ENCODE results near the gene TFEC. TPM values are rescaled to one million over a fixed set of nuclear protein-coding genes. Genes with fewer than 3 reads are reported as not detected.
"Not testable (repeated sequence)": the region's sequence is repeated elsewhere in the genome, so short reads cannot be mapped to it uniquely, and the experiment has no call there.

TFEC gene
- total RNA-seq, 4 donors from 2014 or later: 1.4 to 5.0 (median 2.5) TPM

DNA sequence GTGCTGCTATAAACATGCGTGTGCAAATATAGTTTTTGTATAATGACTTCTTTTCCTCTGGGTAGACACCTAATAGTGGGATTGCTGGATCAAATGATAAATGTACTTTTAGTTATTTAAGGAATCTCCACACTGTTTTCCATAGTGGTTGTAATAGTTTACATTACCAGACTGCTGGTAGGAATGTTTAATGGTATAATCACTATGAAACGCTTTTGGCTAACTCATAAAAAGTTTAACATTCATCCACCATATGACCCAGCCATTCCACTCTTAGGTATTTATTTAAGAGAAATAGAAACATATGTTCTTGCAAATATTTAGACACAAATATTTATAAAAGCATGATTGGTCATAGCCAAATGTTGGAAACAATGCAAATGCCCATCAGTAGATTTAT lies 32.1 kb upstream of the TFEC start:
- no peak overlapping the region for H3K4me3 ChIP-seq (replicated peaks in 1 of 3)
- no peaks in the 10 kb centered on the region for H3K9me3 ChIP-seq
- no peak overlapping the region for H3K27ac ChIP-seq
- DNase-seq: no peak
- no peaks in the 10 kb centered on the region for H3K36me3 ChIP-seq
- H3K27me3 ChIP-seq: no peaks in the 10 kb centered on the region
- intact Hi-C loops (cut with DNase I): no loop called here
- 91 to 94% methylated on average over 2 of the region's 2 CpGs for WGBS, 2 donors
- no peaks in the 10 kb centered on the region for H3K4me1 ChIP-seq
- no peak for TF ChIP-seq POLR2A (IDR thresholded peaks at IDR 0.05)
- TF ChIP-seq, protein P1, sequence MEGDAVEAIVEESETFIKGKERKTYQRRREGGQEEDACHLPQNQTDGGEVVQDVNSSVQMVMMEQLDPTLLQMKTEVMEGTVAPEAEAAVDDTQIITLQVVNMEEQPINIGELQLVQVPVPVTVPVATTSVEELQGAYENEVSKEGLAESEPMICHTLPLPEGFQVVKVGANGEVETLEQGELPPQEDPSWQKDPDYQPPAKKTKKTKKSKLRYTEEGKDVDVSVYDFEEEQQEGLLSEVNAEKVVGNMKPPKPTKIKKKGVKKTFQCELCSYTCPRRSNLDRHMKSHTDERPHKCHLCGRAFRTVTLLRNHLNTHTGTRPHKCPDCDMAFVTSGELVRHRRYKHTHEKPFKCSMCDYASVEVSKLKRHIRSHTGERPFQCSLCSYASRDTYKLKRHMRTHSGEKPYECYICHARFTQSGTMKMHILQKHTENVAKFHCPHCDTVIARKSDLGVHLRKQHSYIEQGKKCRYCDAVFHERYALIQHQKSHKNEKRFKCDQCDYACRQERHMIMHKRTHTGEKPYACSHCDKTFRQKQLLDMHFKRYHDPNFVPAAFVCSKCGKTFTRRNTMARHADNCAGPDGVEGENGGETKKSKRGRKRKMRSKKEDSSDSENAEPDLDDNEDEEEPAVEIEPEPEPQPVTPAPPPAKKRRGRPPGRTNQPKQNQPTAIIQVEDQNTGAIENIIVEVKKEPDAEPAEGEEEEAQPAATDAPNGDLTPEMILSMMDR (IDR thresholded peaks at IDR 0.05): no peak

DNA sequence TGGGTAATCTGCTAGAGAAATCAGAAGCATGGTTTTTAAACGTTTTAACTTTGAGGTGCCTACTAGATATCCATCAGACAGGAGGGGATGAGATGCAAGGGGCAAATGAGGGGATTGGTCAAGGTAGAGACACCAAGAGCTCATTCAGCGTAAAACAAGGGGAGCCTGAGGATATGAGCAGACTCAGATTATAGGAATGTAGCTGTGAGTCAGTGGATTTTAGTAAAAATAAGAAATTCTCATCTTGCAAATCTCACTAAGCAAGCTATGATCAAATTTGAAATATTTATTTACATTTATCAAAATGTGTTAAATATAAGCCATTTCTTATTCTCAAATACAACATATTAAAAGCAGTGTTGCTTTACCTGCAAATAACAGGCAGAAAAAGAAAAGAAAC lies 21.4 kb upstream of the TFEC start:
- WGBS, 2 donors: 56 to 63% methylated on average over 2 of the region's 2 CpGs
- Histone ChIP-seq H3K27me3 (no peaks in the 10 kb centered on the region), H3K9me3 (no peaks in the 10 kb centered on the region), H3K4me1 (no peaks in the 10 kb centered on the region), H3K27ac (no peak overlapping the region), H3K36me3 (no peaks in the 10 kb centered on the region), H3K4me3 (replicated peaks in 1 of 3) (no peak overlapping the region)
- DNase-seq: no peak
- TF ChIP-seq, protein P1 (IDR thresholded peaks at IDR 0.05): no peak
- no peak for TF ChIP-seq POLR2A (IDR thresholded peaks at IDR 0.05)
- intact Hi-C loops (cut with DNase I): no loop called here

DNA sequence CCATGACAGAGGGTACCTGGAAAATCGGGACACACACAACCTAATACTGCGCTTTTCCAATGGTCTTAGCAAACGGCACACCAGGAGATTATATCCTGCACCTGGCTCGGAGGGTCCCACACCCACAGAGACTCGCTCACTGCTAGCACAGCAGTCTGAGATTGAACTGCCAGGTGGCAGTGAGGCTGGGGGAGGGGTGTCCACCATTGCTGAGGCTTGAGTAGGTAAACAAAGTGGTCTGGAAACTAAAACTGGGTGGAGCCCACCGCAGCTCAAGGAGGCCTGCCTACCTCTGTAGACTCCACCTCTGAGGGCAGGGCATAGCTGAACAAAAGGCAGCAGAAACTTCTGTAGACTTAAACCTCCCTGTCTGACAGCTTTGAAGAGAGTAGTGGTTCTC lies 16.7 kb upstream of the TFEC start:
- H3K27ac ChIP-seq; H3K36me3 ChIP-seq; H3K4me3 ChIP-seq (replicated peaks in 1 of 3); H3K27me3 ChIP-seq; intact Hi-C loops (cut with DNase I); DNase-seq; H3K4me1 ChIP-seq; H3K9me3 ChIP-seq: not testable (repeated sequence)
- 97 to 98% methylated on average over 6 of the region's 6 CpGs for WGBS, 2 donors

DNA sequence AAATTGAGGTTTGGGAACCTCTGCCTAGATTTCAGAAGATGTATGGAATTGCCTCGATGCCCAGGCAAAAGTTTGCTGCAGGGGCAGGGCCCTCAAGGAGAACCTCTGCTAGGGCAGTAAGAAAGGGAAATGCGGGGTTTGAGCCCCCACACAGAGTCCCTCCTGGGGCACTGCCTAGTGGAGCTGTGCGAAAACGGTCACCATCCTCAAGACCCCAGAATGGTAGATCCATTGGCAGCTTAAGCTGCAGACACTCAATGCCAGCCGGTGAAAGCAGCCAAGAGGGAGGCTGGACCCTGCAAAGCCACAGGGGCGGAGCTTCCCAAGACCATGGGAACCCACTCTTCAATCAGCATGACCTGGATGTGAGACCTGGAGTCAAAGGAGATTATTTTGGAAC lies 15.0 kb upstream of the TFEC start:
- H3K4me3 ChIP-seq (replicated peaks in 1 of 3): no peak overlapping the region
- 92 to 94% methylated on average over 6 of the region's 6 CpGs for WGBS, 2 donors
- TF ChIP-seq, protein P1 (IDR thresholded peaks at IDR 0.05): no peak
- TF ChIP-seq POLR2A (IDR thresholded peaks at IDR 0.05): no peak

DNA sequence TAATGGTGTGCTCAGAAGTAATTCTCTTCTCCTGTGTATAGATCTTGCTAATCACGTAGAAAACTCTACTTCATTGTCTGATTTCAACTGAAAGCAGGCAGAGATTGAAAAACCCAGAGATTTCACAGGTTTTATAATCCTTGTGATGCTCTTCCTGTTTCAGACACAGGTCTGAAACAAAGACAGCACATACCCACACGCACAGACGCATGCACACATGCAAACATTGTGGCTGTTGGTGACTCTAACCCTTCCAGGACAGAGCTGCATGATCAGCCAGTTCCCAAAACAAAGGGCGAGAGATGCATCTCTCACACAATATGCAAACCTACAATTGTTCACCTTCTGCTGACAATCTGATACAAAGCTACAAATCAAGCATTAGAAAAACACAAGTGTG lies 11.1 kb upstream of the TFEC start:
- 83% methylated on average over 4 of the region's 4 CpGs for WGBS, 2 donors
- no peak overlapping the region for H3K27ac ChIP-seq
- H3K27me3 ChIP-seq: no peaks in the 10 kb centered on the region
- no peak overlapping the region for H3K4me3 ChIP-seq (replicated peaks in 1 of 3)
- H3K9me3 ChIP-seq: no peaks in the 10 kb centered on the region
- no peak for DNase-seq
- no peaks in the 10 kb centered on the region for H3K36me3 ChIP-seq
- intact Hi-C loops (cut with DNase I): no loop called here
- no peaks in the 10 kb centered on the region for H3K4me1 ChIP-seq
- TF ChIP-seq POLR2A (IDR thresholded peaks at IDR 0.05): no peak
- TF ChIP-seq, protein P1 (IDR thresholded peaks at IDR 0.05): no peak

More for the DNA sequence above, 15.0 kb upstream of the TFEC start:
- Histone ChIP-seq H3K36me3 (no peaks in the 10 kb centered on the region), H3K9me3 (no peaks in the 10 kb centered on the region), H3K27me3 (no peaks in the 10 kb centered on the region), H3K27ac (no peak overlapping the region), H3K4me1 (no peaks in the 10 kb centered on the region)
- DNase-seq: no peak
- intact Hi-C loops (cut with DNase I): no loop called here

DNA sequence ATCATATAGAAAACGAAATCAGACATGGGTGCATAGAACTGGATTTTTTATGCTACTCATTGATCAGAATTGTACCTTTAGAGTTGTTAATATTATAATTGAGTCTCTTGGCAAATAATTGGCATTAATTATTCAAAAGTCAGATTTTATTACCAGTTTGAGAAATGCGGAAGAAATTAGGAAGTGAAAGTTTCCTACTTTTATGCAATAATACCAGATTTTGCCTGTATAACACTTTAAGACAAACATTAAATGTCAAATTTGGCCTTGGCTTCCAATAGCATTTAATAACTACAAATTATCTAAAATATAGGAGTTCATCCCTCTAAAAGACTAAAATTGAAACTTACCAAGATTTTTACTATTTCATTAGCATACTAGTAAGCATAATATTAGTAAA lies 6.8 kb upstream of the TFEC start:
- TF ChIP-seq, protein P1 (IDR thresholded peaks at IDR 0.05): no peak
- no peak for TF ChIP-seq POLR2A (IDR thresholded peaks at IDR 0.05)
- Histone ChIP-seq H3K9me3 (no peaks in the 10 kb centered on the region), H3K27me3 (no peaks in the 10 kb centered on the region), H3K36me3 (no peaks in the 10 kb centered on the region), H3K27ac (no peak overlapping the region), H3K4me1 (no peaks in the 10 kb centered on the region), H3K4me3 (replicated peaks in 1 of 3) (no peak overlapping the region)
- intact Hi-C loops (cut with DNase I): no loop called here
- 90 to 96% methylated on average over 2 of the region's 2 CpGs for WGBS, 2 donors
- no peak for DNase-seq
